H1 (cell line): Measurements from ENCODE around the gene SEC14L6. TPM values are rescaled to one million over a fixed set of nuclear protein-coding genes. Genes with fewer than 3 reads are reported as not detected.

Experiments
- BACH1 ChIP-seq: IDR thresholded peaks from 2 replicates; pipeline ENCODE4 v1.6.1; 2012; ENCODE audit warnings: low read length, improper control_type of control experiment
- CBX5 ChIP-seq: fragments of 300-800, 300-1000 bp; sonication (generic); IDR thresholded peaks from 2 replicates; pipeline ENCODE4 v1.7.1; 2016; ENCODE audit warnings: antibody characterized with exemption, low read length, low read depth
- EGR1 ChIP-seq: IDR thresholded peaks from 2 replicates; pipeline ENCODE4 v1.6.1; 2011; ENCODE audit warnings: low read depth, low read length, borderline replicate concordance
- EZH2 ChIP-seq: fragments of 200-600 bp; sonication (generic); IDR thresholded peaks from 2 replicates; pipeline ENCODE4 v1.7.1; 2012; ENCODE audit warnings: low read depth, mild to moderate bottlenecking, moderate library complexity, low read length, inconsistent platforms; ENCODE audit not compliant: severe bottlenecking
- GTF2F1 ChIP-seq: IDR thresholded peaks from 2 replicates; pipeline ENCODE4 v1.6.1; 2012; ENCODE audit warnings: low read depth, low read length, improper control_type of control experiment, borderline replicate concordance
- HDAC6 ChIP-seq: IDR thresholded peaks from one replicate; pipeline ENCODE4 v1.7.1; 2012; ENCODE audit warnings: low read depth, mild to moderate bottlenecking, inconsistent platforms, low read length, moderate library complexity
- NRF1 ChIP-seq: IDR thresholded peaks from 2 replicates; pipeline ENCODE4 v1.6.1; 2011; ENCODE audit warnings: mild to moderate bottlenecking, low read depth, low read length, improper control_type of control experiment
- SAP30 ChIP-seq: fragments of 300-600 bp; sonication (generic); IDR thresholded peaks from 2 replicates; pipeline ENCODE4 v1.7.1; 2012; ENCODE audit warnings: low read length, moderate library complexity, mild to moderate bottlenecking, inconsistent platforms; ENCODE audit not compliant: insufficient read depth, insufficient replicate concordance
- SUZ12 ChIP-seq: fragments of 200-600 bp; sonication (generic); IDR thresholded peaks from 2 replicates; pipeline ENCODE4 v1.6.1; 2012; ENCODE audit warnings: mild to moderate bottlenecking, inconsistent platforms, low read length, moderate library complexity, mixed read lengths
- TAF7 ChIP-seq: optimal IDR thresholded peaks from 2 replicates; pipeline ENCODE3; 2011; ENCODE audit warnings: low read depth, mild to moderate bottlenecking, inconsistent platforms, low read length, moderate library complexity, borderline replicate concordance
- ZNF274 ChIP-seq: IDR thresholded peaks from 2 replicates; pipeline ENCODE4 v1.7.0; 2012; ENCODE audit warnings: low read length, borderline replicate concordance; ENCODE audit errors: extremely low read depth
- polyA plus RNA-seq, 7 experiments: library from polyadenylated mRNA; depleted of rRNA in 3 of 7; stranded (reverse) in 5 of 7; unstranded in 2 of 7; fragments of >200 nt in 5 of 7; fragments of 200-250 nt in 2 of 7; gene quantifications; 1 replicate in 5 of 7; 2 replicates in 1 of 7; 4 replicates in 1 of 7; pipeline versions ENCODE4 v1.2.1 to v1.2.3, GENCODE V29; 2011 to 2013; ENCODE audit warnings: missing spikeins in 2 of 7, mixed read lengths in 2 of 7
- total RNA-seq: library from RNA; stranded (reverse); fragmentation: NEBNext Ultra II Directional; extraction: Animal tissue kit (Norgen Biotek cat#: 25700); gene quantifications from 2 replicates; pipeline ENCODE4 v1.2.1, GENCODE V29; 2021
- TF ChIP-seq, protein P1 (sequence below): fragments of 300-600 bp; sonication (generic); IDR thresholded peaks from 2 replicates; pipeline ENCODE4 v1.7.1; 2012; ENCODE audit warnings: low read length, moderate library complexity, mild to moderate bottlenecking, inconsistent platforms; ENCODE audit not compliant: insufficient replicate concordance

Gene SEC14L6
- total and polyA plus RNA-seq, 2 of the 8 experiments (the other 6 are each of a cell fraction or from before 2014, with no cell fraction given), result 0.63 to 2.1 TPM

- TF ChIP-seq, protein P1, sequence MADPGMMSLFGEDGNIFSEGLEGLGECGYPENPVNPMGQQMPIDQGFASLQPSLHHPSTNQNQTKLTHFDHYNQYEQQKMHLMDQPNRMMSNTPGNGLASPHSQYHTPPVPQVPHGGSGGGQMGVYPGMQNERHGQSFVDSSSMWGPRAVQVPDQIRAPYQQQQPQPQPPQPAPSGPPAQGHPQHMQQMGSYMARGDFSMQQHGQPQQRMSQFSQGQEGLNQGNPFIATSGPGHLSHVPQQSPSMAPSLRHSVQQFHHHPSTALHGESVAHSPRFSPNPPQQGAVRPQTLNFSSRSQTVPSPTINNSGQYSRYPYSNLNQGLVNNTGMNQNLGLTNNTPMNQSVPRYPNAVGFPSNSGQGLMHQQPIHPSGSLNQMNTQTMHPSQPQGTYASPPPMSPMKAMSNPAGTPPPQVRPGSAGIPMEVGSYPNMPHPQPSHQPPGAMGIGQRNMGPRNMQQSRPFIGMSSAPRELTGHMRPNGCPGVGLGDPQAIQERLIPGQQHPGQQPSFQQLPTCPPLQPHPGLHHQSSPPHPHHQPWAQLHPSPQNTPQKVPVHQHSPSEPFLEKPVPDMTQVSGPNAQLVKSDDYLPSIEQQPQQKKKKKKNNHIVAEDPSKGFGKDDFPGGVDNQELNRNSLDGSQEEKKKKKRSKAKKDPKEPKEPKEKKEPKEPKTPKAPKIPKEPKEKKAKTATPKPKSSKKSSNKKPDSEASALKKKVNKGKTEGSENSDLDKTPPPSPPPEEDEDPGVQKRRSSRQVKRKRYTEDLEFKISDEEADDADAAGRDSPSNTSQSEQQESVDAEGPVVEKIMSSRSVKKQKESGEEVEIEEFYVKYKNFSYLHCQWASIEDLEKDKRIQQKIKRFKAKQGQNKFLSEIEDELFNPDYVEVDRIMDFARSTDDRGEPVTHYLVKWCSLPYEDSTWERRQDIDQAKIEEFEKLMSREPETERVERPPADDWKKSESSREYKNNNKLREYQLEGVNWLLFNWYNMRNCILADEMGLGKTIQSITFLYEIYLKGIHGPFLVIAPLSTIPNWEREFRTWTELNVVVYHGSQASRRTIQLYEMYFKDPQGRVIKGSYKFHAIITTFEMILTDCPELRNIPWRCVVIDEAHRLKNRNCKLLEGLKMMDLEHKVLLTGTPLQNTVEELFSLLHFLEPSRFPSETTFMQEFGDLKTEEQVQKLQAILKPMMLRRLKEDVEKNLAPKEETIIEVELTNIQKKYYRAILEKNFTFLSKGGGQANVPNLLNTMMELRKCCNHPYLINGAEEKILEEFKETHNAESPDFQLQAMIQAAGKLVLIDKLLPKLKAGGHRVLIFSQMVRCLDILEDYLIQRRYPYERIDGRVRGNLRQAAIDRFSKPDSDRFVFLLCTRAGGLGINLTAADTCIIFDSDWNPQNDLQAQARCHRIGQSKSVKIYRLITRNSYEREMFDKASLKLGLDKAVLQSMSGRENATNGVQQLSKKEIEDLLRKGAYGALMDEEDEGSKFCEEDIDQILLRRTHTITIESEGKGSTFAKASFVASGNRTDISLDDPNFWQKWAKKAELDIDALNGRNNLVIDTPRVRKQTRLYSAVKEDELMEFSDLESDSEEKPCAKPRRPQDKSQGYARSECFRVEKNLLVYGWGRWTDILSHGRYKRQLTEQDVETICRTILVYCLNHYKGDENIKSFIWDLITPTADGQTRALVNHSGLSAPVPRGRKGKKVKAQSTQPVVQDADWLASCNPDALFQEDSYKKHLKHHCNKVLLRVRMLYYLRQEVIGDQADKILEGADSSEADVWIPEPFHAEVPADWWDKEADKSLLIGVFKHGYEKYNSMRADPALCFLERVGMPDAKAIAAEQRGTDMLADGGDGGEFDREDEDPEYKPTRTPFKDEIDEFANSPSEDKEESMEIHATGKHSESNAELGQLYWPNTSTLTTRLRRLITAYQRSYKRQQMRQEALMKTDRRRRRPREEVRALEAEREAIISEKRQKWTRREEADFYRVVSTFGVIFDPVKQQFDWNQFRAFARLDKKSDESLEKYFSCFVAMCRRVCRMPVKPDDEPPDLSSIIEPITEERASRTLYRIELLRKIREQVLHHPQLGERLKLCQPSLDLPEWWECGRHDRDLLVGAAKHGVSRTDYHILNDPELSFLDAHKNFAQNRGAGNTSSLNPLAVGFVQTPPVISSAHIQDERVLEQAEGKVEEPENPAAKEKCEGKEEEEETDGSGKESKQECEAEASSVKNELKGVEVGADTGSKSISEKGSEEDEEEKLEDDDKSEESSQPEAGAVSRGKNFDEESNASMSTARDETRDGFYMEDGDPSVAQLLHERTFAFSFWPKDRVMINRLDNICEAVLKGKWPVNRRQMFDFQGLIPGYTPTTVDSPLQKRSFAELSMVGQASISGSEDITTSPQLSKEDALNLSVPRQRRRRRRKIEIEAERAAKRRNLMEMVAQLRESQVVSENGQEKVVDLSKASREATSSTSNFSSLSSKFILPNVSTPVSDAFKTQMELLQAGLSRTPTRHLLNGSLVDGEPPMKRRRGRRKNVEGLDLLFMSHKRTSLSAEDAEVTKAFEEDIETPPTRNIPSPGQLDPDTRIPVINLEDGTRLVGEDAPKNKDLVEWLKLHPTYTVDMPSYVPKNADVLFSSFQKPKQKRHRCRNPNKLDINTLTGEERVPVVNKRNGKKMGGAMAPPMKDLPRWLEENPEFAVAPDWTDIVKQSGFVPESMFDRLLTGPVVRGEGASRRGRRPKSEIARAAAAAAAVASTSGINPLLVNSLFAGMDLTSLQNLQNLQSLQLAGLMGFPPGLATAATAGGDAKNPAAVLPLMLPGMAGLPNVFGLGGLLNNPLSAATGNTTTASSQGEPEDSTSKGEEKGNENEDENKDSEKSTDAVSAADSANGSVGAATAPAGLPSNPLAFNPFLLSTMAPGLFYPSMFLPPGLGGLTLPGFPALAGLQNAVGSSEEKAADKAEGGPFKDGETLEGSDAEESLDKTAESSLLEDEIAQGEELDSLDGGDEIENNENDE, result no peak
- no peak for TF ChIP-seq EGR1
- TF ChIP-seq SAP30, result no peak
- no peak for TF ChIP-seq GTF2F1
- TF ChIP-seq ZNF274, result no peak
- TF ChIP-seq EZH2, result no peak
- no peak for TF ChIP-seq SUZ12
- no peak for TF ChIP-seq CBX5
- no peak for TF ChIP-seq HDAC6
- no peak for TF ChIP-seq BACH1
- no peak for TF ChIP-seq TAF7
- TF ChIP-seq NRF1, result no peak
These were observed 58.4 kb downstream of the SEC14L6 start (continued) for GRCh38 chr22:30488121-30488520.
